Hindlimb muscle (tissue), 1 donor: ENCODE data around the gene MIP. TPM values are rescaled to one million over a fixed set of nuclear protein-coding genes. Genes with fewer than 3 reads are reported as not detected.
A peak's percentile ranks its signal among the peaks of the same experiment; 100 is the strongest.
"Not testable (repeated sequence)": the region's sequence is repeated elsewhere in the genome, so short reads cannot be mapped to it uniquely, and the experiment has no call there.

Experiments
- DNase-seq: peaks from one replicate; pipeline ENCODE4 v3.0.0-alpha.2; 2013
- polyA plus RNA-seq: library from polyadenylated mRNA; unstranded; fragments of 120-200 nt; gene quantifications from one replicate; pipeline ENCODE4 v1.2.1, GENCODE V29; 2013; ENCODE audit not compliant: insufficient read length

Gene MIP
- not detected for polyA plus RNA-seq

DNA sequence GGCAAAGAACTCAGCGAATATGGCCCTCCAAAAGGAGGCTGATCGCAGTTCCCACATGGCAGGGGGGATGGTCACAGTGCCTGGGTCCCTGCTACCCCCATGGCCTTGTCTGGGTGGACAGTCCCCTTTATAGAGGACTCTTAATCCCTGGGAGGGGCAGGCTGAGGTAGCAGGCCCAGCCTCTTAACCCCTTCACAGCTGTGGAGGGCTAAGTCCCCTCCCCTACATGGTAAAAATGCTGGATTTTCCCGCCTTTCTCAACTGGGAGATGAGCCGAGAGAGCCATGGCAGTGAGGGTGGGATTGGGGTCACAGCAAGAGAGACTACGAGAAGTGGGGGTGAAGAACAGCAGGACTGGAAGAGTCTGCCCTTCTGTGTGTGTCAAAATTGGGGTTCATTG lies at the start of gene MIP:
MIP (minus strand) TSS at position 101 of the 400 bp plus-strand sequence; CDS start at position 57, 44 bp downstream.
- DNase-seq = no peak

DNA sequence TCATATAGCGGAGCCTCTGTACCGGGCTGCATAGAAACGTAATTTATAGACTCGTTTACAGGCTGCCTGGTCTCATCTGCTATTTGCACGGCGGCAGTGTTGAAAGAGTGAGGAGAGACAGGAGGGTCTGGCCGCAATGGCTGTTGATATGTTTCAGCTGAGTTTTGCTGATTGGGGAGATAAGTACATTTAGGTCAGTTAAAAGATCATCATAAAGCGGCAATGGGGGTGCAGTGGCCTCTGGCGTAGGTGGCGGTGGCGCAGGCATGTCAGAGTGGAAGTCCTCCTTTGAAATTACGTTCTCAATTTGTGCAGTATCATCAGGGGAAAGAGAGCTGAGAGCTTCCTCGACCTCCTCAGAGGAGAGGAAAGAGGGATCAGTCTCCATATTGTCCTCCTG lies 45.4 kb upstream of the MIP start:
- DNase-seq = not testable (repeated sequence)

DNA sequence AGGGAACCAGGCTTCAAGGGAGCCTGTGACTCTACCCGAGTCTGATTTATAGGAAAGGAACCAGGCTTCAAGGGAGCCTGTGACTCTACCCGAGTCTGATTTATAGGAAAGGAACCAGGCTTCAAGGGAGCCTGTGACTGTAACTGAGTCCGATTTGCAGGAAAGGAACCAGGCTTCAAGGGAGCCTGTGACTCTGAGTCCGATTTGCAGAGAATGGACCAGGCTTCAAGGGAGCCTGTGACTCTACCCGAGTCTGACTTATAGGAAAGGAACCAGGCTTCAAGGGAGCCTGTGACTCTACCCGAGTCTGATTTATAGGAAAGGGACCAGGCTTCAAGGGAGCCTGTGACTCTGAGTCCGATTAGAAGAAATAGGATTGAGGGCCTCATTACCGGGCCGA lies 45.0 kb upstream of the MIP start:
- DNase-seq = not testable (repeated sequence)

DNA sequence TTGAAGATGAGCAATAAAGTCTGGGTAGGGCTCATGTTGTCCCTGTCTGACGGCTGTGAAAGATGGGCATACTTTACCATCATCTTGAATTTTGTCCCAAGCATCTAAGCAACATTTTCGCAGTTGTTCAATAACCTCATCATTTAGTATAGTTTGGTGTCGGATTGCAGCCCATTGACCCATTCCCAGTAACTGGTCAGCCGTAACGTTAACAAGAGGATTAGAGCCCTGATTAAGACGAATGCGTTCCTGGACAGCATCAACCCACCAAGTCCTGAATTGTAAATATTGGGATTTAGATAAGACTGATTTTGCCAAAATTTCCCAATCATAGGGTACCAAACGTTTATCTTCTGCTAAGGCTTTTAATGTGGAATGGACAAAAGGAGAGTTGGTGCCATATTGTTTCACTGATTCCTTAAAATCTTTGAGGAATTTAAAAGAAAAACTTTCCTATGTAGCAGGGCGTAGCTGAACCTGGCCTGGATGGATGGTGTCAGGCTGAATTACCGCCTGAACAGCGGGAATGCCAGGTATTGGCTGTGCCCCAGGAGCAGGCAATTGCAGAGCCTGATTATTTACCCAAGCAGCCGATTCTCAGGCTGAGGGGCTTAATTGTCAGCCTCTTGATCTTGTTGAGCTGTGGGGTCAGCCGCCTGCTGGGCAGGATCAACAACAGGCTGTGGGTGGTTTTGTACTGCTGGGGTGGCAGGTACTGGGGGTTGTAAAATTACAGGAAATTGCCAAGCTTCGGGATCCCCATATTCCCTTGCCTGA lies 43.9 kb upstream of the MIP start:
- not testable (repeated sequence) for DNase-seq

DNA sequence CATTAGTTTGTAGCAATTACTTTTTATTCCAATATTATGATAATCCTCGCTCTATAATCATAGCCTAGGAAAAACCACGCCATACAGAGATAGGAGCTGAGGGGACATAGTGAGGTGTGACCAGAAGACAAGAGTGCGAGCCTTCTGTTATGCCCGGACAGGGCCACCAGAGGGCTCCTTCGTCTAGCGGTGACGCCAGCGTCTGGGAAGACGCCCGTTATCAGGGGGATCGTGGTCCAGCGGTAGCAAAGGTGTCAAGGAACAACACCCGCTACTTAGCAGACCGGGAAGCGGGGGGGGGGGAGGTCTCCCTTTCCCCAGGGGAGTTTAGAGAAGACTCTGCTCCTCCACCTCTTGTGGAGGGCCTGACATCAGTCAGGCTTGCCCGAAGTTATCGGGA lies 42.2 kb upstream of the MIP start:
- peak; percentile 45 for DNase-seq

DNA sequence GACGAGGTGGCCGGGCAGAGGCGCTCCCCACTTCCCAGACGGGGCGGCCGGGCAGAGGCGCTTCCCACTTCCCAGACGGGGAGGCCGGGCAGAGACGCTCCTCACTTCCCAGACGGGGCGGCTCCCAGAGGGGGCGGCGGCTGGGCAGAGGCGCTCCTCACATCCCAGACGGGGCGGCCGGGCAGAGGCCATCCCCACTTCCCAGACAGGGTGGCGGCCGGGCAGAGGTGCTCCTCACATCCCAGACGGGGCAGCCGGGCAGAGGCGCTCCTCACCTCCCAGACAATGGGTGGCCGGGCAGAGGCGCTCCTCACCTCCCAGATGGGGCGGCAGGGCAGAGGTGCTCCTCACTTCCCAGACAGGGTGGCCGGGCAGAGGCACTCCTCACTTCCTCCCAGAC lies 40.0 kb upstream of the MIP start:
- not testable (repeated sequence) for DNase-seq

DNA sequence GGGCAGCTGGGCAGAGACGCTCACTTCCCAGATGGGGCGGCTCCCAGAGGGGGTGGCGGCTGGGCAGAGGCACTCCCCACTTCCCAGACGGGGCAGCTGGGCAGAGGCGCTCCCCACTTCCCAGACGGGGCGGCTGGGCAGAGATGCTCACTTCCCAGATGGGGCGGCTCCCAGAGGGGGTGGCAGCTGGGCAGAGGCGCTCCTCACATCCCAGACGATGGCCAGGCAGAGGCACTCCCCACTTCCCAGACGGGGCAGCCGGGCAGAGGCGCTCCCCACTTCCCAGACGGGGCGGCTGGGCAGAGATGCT lies 39.6 kb upstream of the MIP start:
- DNase-seq = not testable (repeated sequence)

DNA sequence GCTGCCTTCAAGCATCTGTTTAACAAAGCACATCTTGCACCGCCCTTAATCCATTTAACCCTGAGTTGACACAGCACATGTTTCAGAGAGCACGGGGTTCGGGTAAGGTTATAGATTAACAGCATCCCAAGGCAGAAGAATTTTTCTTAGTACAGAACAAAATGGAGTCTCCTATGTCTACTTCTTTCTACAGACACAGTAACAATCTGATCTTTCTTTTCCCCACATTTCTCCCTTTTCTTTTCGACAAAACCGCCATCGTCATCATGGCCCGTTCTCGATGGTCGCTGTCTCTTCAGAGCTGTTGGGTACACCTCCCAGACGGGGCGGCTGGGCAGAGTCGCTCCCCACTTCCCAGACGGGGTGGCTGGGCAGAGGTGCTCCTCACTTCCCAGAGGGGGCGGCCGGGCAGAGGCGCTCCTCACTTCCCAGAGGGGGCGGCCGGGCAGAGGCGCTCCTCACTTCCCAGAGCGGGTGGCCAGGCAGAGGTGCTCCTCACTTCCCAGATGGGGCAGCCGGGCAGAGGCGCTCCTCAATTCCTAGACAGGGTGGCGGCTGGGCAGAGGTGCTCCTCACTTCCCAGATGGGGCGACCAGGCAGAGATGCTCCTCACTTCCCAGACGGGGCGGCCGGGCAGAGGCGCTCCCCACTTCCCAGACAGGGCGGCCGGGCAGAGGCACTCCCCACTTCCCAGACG lies 39.1 kb upstream of the MIP start:
- DNase-seq = not testable (repeated sequence)

DNA sequence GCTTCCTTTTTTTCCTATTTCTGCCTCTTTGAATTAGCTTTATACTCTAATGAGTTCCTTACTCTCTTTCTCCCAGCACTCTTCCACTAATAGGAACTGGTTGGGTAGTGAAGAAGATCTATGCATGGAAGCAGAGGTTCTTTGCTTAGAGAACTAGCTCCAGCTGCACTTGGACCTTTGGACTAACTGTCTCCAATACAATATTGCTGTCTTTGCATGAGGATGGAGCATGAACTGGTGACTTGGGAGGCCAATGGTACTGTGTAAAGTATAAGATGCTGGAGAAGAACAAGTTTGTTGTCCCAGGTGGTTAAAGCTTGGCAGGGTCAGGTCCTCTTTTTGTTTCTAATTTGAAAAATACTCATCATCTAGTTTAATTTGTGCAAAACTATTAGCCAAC lies 35.9 kb upstream of the MIP start:
- DNase-seq = no peak

DNA sequence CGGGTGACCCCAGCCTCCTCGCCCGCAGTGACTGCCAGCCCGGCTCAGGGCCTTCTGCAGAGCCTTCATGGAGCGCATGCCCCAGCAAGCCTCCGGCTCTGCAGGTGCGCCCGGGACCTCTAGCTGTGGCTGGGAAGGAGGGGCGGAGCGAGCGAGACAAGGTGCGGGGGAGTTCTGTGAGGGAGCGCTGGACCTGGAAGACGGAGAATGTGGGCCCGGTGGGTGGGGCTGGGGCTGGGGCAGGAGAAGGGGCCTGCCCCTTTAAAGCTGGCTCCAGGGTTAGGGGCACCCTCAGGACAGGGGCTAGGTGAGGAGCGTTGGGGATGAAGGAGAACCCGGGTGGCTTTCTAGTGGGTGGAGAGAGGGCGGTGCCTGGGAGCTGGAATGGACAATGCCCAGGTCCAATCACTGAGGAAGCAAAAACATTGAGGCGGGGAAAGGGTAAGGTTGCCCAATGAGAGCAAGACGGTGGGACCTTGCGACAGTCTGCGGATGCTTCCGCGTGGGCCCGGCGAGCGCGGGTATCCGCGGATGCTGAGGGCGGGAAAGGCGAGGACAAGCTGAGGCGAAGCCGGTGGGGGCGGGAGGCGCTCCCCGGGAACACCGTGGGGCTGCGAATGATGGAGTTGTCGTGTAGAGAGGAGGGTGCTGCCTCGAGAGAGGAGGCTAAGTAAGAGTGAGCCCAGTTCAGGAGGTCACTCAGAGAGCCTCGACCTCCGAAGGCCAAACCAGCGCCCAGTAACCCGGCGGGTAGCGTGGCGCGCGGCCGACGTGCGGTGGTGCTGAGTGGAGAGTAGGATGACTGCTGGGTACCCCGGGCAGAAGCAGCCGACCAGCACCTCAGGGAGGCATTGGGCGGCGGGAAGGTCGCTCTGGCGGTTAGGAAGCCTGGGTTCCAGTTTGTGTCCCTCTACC lies 33.8 kb upstream of the MIP start, which contains the start of gene GLS2:
GLS2 (minus strand) TSS at position 121 of the 915 bp plus-strand sequence; CDS start at position 78, 43 bp downstream.
- DNase-seq = peak; percentile 58

DNA sequence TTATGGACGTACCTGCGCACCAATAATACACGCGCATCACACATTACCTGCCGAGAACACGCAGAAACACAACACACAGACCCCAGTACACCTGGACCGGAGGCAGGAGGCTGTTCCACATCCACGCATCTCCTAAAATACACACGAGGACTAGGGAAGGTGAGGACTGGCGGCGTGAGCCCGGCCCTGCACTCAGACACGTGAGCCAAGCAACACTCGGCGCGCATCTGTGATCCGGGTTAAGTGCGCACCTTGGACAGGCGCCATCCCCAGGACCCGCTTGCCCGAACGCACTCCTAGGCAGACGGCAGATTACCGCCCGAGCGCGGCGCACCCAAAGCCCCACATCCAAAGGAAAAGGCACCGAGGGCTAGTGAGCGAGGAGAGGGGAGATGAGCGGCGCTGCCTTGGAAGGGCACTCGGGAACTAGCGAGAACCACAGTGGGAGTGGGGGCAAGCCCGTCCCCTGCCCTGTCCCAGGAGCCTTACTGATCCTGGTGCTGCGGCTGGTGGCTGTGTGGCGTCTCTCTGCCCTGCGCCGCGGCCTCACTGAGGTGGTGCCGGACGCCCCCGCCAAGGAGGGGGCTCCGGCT lies 33.1 kb upstream of the MIP start:
- peak; percentile 23 for DNase-seq

DNA sequence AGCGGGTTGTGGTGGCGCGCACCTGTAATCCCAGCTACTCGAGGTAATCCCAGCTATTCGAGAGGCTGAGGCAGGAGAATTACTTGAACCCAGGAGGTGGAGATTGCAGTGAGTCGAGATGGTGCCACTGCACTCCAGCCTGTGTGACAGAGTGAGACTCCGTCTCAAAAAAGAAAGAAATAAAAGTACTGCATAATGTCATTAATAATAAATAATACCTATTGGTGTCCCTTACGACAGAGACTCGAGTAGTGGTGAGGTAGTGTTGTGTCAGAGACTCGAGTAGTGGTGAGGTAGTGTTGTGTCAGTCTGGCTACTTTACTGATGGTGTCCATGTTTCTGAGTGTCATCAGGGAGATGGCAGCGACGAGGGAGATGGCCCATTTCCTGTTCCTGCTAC lies 32.2 kb upstream of the MIP start:
- no peak for DNase-seq

DNA sequence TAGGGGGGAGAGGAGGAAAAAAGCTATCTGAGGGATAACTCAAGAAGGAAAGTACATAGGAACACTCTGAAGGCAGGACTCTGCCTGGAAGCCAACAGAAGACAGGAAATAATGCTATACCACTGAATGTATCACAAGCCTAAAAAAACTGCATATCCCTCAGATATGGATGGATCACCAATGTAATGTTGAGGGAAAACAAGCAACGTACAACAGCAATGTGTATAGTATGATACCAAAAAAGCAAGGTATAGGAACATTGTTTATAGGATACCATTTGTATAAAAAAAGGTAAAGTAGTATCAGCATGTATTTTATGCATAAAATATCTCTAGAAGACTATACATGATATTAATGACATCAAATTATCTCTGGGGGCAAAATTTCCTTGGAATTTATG lies 30.1 kb upstream of the MIP start:
- DNase-seq = no peak

DNA sequence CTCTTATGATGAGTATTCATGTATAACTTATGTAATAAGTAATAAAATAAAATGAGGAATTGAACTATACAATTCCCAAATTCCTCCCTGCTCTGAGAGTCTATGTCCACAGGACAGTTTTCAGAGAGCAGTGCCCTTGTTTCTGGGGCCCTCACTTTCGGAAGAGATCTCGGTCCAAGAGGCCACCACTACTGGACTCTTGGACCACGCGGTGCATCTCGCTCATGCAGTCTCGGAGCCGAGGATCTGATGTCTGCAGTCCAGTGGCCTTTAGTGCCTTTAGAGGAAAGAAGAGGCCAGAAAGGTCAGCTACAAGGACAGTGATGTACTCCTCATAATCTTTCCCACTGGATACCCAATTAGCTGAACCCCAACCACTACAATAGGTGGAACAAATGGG lies 25.2 kb upstream of the MIP start:
- no peak for DNase-seq

DNA sequence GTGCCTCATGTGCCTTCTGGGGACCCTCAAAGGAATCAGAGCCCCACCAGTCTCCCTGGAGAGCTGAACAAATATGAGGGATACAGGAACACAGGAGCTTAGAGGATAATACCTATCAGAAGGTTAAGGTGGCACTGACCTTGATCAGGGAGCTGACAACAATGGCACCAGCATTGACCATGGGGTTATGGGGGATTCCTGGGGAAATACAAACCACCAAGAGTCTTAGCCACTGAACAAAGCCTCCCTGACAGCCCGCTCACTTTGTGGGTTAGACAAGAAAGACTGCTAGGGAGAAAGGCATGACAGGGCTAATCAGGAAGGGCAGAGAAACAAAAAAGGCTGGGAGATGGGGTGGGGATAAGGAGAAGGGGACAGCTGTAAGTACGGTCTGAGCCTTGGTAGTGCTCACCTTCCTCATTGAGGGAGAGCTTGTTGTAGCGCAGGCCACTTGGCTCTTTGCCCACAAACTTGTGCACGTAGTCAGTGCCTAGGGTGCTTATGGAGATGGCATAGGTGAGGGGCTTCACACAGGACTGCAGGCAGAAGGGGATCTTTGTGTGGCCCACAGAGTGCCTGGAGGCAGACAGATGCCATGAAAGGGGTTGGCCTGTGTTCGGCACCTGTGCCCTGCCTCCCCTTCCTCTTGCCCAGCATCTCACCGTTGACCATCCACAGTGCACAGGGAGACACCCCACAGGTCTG lies 23.2 kb upstream of the MIP start:
- no peak for DNase-seq

DNA sequence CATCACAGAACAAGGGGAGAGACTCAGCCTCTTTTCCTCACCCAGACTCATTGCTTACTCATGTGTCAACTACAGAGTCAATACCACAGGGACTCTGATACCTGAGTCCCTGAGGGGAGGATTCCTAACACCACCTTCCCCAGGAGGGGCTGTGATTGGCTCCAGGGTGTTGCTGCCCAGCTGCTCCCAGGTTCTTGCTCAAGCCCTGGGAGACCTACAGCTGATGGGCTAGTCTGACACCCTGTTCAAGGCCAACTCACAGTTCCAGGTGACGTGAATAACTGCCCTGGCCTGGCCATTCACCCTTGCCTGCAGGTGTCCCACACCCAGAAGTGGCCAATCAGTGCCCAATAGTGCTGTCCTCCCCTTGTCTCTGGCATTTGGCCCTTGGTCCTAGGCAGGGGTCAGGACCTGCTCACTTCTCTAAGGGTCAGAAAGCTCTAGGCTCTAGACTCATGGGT lies 22.5 kb upstream of the MIP start:
- DNase-seq = no peak

DNA sequence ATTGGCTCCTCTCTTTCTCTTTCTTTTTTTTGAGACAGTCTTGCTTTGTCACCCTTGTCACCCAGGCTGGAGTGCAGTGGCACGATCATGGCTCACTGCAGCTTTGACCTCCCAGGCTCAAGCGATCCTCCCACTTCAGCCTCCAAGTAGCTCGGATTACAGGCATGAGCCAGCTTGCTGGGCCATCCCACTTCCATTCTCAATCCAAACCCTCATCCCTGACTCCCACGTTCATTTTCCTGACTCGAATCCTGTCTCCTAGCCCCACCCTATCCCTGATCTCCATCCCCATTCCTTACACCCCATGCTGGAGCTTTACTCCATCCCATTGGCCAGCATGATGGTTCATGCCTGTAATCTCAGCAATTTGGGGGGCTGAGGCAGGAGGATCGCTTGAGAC lies 21.7 kb upstream of the MIP start:
- no peak for DNase-seq

DNA sequence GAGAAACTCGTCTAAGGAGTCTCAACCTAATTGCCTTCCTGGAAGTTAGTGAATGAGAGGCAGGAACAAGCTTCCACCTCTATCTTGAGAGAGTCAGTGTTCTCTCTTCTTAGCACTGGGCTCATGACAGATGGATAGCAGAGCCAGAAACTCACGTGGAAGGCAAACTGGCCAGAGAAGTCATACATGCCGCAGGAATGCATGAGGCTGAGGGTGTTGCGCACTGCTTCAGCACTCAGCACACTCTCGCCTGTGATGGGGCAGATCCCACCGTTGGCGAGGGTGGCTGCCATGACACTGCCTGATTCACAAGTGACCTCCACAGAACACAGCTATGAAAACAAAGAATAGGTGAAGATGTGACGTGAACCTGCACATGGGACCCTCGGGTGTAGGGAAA lies 19.9 kb upstream of the MIP start:
- DNase-seq = no peak

DNA sequence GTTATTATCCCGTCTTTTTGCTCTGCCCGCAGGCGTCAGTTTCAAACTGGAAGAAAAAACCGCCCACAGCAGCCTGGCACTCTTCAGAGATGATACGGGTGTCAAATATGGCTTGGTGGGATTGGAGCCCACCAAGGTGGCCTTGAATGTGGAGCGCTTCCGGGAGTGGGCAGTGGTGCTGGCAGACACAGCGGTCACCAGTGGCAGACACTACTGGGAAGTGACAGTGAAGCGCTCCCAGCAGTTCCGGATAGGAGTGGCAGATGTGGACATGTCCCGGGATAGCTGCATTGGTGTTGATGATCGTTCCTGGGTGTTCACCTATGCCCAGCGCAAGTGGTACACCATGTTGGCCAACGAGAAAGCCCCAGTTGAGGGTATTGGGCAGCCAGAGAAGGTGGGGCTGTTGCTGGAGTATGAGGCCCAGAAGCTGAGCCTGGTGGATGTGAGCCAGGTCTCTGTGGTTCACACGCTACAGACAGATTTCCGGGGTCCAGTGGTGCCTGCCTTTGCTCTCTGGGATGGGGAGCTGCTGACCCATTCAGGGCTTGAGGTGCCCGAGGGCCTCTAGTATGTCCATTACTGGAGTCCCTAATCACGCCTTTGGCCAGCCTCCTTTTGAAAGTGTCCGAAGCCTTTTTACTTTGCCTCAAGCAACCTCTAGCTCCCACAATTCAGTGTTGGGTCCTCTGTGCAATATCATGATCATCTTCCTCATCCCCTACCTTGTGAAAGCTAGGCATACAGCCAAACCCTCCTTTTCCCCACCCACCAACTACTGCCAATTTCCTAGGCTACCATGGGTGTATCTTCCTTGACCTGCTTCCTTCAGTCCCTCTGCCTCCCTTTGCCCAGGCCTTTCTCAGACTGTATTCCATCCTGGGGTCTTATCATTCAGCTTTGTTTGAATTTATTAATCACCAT lies 14.8 kb upstream of the MIP start:
- DNase-seq = no peak

DNA sequence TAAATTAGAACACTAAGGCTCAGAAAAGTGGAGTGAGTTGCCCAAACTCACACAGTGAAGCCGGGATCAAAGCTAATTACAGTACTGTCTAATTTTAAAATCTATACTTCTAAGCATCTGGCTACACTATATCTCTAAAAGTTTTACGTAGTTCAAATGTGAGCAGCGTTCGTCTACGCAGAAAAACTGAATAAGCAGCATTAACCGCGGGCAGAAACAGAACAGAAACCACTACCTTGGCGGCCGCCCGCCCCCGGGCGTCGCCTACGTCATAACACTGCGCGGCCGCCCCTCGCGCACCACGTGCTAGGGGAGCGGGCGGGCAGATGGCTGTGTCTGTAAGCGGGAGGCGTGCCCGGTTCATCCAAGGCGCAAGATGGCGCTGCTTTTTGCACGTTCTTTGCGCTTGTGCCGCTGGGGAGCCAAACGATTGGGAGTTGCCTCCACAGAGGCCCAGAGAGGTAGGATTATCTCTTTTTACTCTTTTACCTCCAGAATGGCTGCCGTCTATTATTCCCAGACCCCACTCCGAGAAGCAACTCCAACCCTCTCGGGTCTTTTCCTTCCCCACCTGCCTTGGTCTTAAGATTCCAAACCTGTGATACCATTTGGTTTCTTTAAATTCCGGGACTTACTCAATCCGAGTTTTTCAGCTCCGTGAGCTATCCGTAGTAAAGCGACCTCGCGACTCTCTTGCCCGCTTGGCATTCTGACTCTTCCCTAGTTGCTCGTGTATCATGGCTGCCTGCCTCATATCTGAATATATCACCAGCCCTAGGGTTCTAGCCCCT lies 14.0 kb upstream of the MIP start, which contains the start of gene SPRYD4:
SPRYD4 (plus strand) TSS at position 363 of the 791 bp plus-strand sequence; CDS start at position 377, 14 bp downstream.
- DNase-seq = peak; percentile 95
